C4-2B (cell line): ENCODE results near the gene C2CD4C.

Experiments
- CTCF ChIP-seq: fragments of 450-650 bp; conservative IDR thresholded peaks from 2 replicates; pipeline ENCODE4 v1.5.1; 2017; ENCODE audit warnings: mild to moderate bottlenecking
- ZFX ChIP-seq: fragments of 450-650 bp; IDR thresholded peaks from 2 replicates; pipeline ENCODE4 v1.6.1; 2017

GRCh38 chr19:443005-443404 lies 34.1 kb upstream of the C2CD4C start:
- TF ChIP-seq CTCF (no peak), ZFX (no peak)
